ENCODE results near the gene CDH4.

The CDH4 gene

DNA sequence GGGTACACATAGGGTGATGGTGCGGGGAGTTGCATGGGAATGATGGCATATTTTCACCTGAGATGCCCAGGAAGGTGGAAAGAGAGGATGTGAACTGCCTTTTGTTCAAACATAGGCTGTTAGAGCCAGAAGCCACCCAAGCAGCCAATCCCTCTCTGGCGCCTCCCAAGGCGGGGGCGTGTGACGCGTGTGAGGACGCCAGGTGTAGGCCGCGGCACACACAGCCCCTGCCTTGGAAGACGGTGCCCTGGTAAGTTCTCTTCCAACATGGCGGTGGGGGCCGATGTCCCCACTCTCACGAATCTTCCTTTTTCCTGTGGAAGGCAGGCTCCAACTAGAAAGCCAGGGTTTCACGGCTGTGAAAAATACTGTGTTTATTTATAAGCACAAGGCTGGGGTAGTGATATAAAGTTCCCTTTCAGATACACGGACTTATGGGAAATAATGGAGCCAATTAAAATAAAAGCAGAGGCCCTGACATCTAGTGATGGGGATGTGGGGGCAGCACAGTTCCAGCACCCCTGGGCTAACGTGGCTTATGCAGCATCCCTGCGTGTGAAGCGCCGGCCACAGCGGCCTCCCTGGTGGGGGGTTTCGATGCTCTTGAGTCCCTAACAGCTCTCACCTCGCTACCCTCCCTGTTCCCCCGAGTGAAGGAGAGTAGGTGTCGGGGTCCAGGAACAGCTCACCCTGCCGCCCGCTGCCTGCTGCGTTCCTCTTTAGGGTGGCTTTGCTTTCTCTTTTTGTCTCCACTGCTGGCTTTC lies 28.3 kb downstream of the CDH4 start:
- in situ Hi-C loops (cut with MboI; ENCODE audit: low sequenced_read_pairs): no loop called here

DNA sequence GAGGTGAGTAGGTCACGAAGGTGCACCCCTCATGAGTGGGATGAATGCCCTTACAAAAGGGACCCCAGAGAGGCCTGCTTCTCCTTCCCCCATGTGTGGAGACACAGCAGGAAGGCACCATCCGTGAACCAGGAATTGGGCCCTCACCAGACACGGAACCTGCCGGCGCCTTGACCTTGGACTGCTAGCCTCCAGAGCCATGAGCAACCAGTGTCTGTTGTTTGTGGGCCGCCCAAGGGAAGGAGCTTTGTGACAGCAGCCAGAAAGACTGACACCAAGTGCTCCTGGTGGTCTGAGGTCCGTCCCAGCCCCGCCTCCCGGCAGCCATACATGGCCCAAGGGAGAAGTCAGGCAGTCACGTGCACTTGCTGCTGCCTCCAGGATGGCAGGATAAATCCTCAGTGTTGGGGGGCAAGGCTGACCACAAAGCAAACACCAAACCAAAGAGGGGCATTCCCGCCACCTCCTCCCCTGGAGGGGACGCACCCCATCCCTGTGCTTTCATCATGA lies 29.3 kb downstream of the CDH4 start:
- in situ Hi-C loops (cut with MboI; ENCODE audit: low sequenced_read_pairs): no loop called here

DNA sequence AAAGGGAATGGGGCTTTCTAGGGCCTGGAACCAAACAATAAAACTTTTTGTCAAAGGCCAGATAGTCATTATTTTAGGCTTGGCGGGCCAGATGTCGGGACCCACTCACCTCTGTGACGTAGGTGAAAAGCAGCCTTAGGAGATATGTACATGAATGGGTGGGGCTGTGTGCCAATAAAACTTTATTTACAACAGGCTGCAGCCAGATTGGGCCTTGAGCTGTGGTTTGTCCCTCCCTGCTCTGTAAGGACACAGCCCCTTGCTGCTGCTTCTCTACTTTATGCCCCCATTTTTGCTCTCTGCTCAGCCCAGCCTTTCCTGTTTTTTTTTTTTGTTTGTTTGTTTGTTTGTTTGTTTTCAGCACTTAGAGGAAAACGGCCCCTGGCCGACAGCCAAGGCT lies 32.7 kb downstream of the CDH4 start:
- in situ Hi-C loops (cut with MboI; ENCODE audit: low sequenced_read_pairs): no loop called here

- in situ Hi-C loops (cut with MboI; ENCODE audit: low sequenced_read_pairs): no loop called here
Observed at GRCh38 chr20:61285152-61285645, 33.1 kb downstream of the CDH4 start.

GRCh38 chr20:61285691-61286090 lies 33.6 kb downstream of the CDH4 start:
- in situ Hi-C loops (cut with MboI; ENCODE audit: low sequenced_read_pairs): no loop called here

DNA sequence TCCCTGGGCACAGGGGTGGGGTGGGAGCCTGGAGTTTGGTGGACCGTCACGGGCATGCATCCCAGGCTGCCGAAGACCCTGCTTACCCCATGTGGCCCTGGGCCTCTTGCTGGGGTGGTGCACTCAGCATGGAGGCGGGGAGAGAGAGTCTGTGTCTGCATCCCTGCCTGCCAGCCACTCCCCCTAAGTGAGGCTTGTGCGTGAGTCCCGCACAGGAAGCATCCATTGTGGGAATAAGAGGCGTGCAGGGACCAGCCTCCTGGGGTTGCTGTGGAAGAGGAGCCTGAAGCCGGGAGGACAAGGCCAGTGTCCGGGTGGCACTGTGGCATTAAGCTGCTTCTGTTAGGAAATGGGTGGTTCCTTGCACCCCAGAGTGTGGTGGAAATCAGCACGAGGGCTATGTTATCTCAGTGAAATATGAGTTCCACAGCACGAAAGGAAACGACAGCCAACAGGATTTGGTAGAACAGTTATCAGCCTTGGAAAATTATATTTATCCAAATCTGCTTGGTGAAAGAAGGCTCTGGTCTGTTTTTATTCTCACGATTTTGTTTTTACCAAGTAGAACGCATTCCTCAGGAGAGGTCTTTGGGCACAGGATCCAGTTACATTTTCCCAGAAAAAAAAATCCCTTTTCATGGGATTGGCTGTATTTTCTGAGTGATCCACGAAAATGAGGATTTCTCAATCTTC lies 35.7 kb downstream of the CDH4 start:
- in situ Hi-C loops (cut with MboI; ENCODE audit: low sequenced_read_pairs): no loop called here

- in situ Hi-C loops (cut with MboI; ENCODE audit: low sequenced_read_pairs): no loop called here
Observed at GRCh38 chr20:61288331-61288784, 36.3 kb downstream of the CDH4 start.

DNA sequence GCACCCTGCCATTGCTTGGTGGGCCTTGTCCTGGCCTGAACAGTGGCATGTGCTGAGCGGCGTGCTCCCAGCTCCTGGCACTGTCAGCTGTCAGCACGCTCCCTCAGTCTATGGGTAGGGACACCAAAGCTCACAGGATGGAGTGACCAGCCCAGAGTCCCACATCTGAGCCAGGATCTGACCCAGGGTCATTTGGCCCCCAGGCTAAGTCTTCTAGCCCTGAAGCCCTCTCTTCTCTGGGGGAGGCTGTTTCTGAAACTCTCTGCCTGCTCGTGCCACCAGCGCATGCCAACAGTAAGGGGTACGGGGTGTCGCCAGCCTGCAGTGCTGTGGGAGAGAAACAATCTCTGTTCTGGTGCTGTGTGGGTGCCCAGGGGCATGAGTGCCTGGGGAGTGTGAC lies 37.1 kb downstream of the CDH4 start:
- in situ Hi-C loops (cut with MboI; ENCODE audit: low sequenced_read_pairs): no loop called here

GRCh38 chr20:61290721-61291120 lies 38.7 kb downstream of the CDH4 start:
- in situ Hi-C loops (cut with MboI; ENCODE audit: low sequenced_read_pairs): no loop called here

DNA sequence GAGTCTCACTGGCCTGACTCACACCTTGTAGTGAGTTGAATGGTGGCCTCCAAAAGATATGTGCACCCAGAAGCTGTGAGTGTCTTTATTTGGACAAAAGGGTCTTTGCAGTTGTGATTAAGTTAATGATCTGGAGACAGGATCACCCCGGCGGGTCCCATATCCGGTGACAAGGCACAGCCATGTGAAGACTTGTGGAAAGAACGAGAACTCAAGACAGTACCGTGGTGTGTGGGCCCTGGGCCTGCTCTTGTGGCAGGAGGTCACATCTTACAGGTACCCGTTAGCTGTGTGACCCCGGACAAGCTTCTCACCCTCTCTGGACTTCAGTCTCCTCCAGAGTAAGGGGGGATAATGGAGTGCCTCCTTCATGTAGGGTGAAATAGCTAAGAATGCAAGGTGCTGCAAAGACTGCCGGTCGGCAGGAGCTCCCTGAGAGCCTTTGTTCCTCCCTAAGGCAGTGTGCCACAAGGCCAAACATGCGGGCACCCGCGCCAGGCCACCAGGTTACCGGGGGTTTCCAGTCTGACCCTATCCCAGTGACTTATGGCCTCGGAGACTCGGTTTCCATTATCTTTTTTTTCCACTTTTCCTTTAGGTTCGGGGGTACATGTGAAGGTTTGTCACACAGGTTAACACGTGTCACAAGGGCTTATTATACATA lies 39.2 kb downstream of the CDH4 start:
- in situ Hi-C loops (cut with MboI; ENCODE audit: low sequenced_read_pairs): no loop called here

DNA sequence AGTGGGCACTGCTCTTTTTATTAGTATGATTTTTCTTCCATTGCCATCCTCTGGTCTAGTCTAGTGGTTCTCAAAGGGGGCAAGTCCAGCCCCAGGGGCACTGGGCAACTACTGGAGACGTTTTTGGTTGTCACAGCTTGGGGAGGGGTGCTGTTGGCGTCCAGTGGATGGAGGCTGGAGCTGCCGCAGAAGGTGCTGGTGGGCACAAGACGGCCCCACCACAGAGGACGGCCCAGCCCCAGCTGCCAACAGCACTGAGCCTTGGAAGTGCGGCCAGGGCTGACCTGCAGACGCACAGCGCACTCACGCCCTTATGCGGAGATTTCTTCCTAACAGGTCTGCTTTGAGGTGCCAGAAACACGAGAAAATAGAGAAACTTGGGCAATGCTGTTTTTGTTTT lies 40.3 kb downstream of the CDH4 start:
- in situ Hi-C loops (cut with MboI; ENCODE audit: low sequenced_read_pairs): no loop called here

GRCh38 chr20:61292821-61293612 lies 41.0 kb downstream of the CDH4 start:
- in situ Hi-C loops (cut with MboI; ENCODE audit: low sequenced_read_pairs): no loop called here

- in situ Hi-C loops (cut with MboI; ENCODE audit: low sequenced_read_pairs): no loop called here
Observed at GRCh38 chr20:61293951-61294350, 41.9 kb downstream of the CDH4 start.

DNA sequence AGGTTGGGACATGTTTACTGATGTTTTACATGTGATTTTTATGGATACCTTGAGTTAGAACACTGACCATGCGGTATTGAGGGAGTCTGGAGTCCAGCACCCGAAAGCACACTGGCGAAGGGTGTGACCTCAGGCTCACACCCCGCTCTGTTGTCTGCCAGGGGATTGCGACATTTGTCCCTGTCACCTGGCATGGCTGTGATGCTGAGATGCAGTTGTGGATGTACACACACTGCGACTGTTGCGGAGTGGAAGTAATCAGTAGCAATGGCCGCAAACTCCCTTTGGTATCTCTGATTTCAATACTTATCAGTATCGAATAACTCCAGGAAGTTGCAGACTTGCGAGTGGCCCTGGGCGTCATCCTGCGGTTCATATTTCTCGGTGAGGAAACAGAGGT lies 43.2 kb downstream of the CDH4 start:
- in situ Hi-C loops (cut with MboI; ENCODE audit: low sequenced_read_pairs): no loop called here

DNA sequence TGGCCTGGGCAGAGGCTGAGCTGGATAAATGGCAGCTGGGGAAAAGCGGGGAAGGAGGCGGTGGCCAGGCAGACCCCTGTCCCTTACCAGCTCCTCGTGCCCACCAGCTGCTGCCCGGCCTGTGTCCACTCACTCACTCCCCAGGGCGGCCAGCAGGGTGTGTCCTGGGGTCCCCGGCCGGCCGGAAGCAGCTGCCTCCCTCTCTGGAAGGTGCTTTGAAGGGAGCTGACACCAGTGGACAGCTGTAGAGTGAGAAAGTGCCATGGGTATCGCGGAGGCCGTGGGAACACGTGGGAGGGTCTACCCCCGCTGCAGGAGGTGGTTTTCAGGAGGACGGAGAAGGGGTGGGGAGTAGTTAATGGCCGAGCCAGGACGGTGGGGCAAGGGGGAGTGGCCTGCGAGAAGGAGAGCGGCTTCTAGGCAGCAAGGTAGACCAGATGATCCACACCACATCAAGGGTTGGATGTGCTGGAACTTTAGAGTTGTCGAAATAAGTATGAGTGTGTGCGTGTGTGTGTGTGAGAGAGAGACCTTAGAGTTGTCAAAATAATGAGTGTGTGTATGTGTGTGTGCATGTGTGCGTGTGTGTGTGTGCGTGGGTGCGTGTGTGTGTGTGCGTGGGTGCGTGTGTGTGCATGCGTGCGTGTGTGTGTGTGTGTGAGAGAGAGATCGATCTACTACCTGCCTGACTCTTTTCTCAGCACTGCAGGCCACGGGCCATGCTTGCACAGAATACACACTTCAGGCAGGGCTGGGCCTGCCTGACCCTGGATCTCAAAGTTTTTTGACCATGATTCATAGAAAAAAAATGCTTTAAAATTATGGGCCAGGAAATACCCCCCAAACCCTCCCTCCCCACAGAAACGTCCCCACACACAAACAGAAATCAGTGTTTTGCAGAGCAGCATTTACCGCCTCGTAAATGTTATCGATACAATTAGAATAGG lies 43.9 kb downstream of the CDH4 start:
- in situ Hi-C loops (cut with MboI; ENCODE audit: low sequenced_read_pairs): no loop called here

DNA sequence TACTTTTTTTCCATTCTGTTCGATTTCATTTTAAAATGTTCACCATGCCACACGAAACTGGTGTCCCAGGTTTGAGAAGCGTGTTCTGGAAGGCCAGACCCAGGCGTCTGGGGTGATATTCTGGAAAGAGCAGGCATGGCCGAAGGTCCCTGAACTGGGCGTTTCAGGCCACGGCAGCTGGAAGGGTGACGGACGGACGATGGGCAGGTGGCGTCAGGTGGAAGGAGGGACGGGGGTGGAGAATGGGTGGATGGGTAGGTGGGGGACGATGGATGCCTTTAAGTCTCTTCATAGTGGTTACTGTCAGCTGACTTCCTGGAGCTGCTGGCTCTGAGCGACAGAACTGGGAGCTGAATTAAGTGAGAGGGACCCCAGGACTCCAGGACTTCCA lies 44.6 kb downstream of the CDH4 start:
- in situ Hi-C loops (cut with MboI; ENCODE audit: low sequenced_read_pairs): no loop called here

- in situ Hi-C loops (cut with MboI; ENCODE audit: low sequenced_read_pairs): no loop called here
Observed at GRCh38 chr20:61297491-61297890, 45.4 kb downstream of the CDH4 start.

DNA sequence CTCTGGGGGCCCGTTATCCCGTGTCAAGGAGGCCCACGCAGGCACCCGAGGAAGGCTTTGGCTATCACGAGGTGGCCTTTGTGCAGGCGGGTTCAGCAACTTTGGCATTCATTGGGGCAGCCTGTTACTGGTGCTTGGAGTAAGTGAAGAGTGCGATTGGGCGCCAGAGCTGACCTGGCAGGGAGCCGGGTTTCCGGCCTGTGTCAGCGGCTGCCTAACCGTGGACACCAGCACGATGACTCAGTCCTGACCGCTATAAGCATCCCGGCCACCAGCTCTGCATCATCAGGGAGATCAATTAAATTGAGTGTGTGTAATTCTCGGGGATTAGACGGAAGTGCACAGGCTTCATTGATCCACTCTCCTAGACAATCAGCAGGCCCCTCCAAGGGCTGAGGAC lies 45.9 kb downstream of the CDH4 start:
- in situ Hi-C loops (cut with MboI; ENCODE audit: low sequenced_read_pairs): no loop called here

GRCh38 chr20:61298661-61299060 lies 46.6 kb downstream of the CDH4 start:
- in situ Hi-C loops (cut with MboI; ENCODE audit: low sequenced_read_pairs): no loop called here

DNA sequence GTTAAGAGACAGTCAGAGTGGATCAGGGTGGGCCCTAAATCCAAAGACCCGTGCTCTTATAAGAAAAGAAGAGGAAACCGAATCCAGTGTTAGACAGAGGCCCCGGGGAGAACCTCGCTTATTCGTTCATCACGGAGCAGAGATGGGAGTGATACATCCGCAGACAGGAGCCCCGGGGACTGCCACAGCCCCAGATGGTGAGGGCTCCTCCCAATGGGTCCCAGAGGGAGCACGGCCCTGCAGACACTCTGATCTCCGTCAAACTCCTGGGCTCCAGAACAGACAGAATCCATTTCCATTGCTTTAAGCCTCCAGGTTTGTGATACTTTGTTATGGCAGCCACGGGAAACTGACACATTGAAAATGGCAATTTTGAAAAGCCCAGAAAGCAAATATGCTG lies 47.0 kb downstream of the CDH4 start:
- in situ Hi-C loops (cut with MboI; ENCODE audit: low sequenced_read_pairs): no loop called here

Data from hTERT RPE-1 (cell line).